ENCODE data around the gene SAMD9. TPM values are rescaled to one million over a fixed set of nuclear protein-coding genes. Genes with fewer than 3 reads are reported as not detected.
"Not testable (repeated sequence)": the region's sequence is repeated elsewhere in the genome, so short reads cannot be mapped to it uniquely, and the experiment has no call there.

SAMD9 gene
- total RNA-seq, 1 donor from 2014 or later = 2.0 TPM

DNA sequence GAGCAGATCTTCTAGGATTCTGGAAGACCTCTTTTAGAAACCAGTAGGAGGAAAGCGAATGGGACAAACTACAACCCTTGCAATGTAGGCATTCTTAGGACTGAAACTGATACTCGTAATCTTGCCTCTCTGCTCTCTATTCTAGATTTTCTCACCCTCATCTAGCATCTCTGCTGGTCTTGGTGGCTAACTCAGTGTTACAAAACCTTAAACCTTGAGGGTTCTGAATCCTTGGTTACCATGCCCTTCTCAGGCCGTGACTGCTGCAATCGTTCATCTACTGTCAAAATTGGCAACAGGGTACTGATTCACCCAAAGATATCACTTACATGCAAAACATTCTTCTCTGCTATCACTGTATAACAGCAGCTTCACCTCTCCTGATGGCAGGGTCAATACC, 55.2 kb downstream of the SAMD9 start:
- TF ChIP-seq, protein P1, sequence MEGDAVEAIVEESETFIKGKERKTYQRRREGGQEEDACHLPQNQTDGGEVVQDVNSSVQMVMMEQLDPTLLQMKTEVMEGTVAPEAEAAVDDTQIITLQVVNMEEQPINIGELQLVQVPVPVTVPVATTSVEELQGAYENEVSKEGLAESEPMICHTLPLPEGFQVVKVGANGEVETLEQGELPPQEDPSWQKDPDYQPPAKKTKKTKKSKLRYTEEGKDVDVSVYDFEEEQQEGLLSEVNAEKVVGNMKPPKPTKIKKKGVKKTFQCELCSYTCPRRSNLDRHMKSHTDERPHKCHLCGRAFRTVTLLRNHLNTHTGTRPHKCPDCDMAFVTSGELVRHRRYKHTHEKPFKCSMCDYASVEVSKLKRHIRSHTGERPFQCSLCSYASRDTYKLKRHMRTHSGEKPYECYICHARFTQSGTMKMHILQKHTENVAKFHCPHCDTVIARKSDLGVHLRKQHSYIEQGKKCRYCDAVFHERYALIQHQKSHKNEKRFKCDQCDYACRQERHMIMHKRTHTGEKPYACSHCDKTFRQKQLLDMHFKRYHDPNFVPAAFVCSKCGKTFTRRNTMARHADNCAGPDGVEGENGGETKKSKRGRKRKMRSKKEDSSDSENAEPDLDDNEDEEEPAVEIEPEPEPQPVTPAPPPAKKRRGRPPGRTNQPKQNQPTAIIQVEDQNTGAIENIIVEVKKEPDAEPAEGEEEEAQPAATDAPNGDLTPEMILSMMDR (IDR thresholded peaks at IDR 0.05; ENCODE audit: insufficient read depth, low read length, poor library complexity, severe bottlenecking) = no peak
- Histone ChIP-seq H3K27me3 (ENCODE audit: control insufficient read depth, insufficient read depth, low read length) (no peaks in the 10 kb centered on the region), H3K36me3 (ENCODE audit: control insufficient read depth, insufficient read depth, low read length) (no peaks in the 10 kb centered on the region), H3K4me3 (ENCODE audit: low read depth, low read length) (no peak overlapping the region)
- DNase-seq (ENCODE audit: low read depth) = no peak

DNA sequence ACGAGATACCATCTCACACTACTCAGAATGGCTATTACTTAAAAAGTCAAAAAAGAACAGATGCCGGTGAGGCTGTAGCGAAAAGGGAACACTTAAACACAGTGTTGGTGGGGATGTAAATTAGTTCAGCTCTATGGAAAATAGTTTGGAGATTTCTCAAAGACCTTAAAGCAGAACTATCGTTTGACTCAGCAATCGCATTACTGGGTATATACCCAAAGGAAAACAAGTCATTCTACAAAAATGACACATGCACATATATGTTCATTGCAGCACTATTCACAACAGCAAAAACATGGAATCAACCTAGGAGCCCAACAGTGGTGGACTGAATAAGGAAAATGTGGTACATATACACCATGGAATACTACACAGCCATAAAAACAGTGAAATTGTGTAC, 56.9 kb downstream of the SAMD9 start:
- Histone ChIP-seq H3K4me3 (ENCODE audit: low read depth, low read length) (no peak overlapping the region), H3K27me3 (ENCODE audit: control insufficient read depth, insufficient read depth, low read length) (no peaks in the 10 kb centered on the region), H3K36me3 (ENCODE audit: control insufficient read depth, insufficient read depth, low read length) (no peaks in the 10 kb centered on the region)
- DNase-seq (ENCODE audit: low read depth) = no peak
- TF ChIP-seq, protein P1 (IDR thresholded peaks at IDR 0.05; ENCODE audit: insufficient read depth, low read length, poor library complexity, severe bottlenecking) = no peak

DNA sequence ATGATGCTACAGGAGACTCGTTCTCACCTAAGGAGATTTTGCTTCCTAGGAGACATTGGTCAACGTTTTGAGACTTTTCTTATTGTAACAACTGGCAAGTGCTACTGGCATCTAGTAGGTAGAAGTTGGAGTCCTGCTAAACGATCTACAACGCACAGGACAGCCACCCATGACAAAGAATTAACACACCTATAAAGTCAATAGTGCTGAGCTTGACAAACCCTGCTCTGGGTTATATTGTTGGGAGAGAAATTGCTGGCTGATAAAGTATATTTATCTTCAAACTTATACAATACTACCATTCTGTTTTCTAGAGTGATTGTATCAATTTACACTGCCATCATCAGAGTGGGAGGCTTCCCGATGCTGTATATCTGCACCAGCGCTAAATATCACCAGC, 57.8 kb downstream of the SAMD9 start:
- no peaks in the 10 kb centered on the region for H3K36me3 ChIP-seq (ENCODE audit: control insufficient read depth, insufficient read depth, low read length)
- TF ChIP-seq, protein P1 (IDR thresholded peaks at IDR 0.05; ENCODE audit: insufficient read depth, low read length, poor library complexity, severe bottlenecking) = no peak
- no peaks in the 10 kb centered on the region for H3K27me3 ChIP-seq (ENCODE audit: control insufficient read depth, insufficient read depth, low read length)
- no peak overlapping the region for H3K4me3 ChIP-seq (ENCODE audit: low read depth, low read length)
- no peak for DNase-seq (ENCODE audit: low read depth)

DNA sequence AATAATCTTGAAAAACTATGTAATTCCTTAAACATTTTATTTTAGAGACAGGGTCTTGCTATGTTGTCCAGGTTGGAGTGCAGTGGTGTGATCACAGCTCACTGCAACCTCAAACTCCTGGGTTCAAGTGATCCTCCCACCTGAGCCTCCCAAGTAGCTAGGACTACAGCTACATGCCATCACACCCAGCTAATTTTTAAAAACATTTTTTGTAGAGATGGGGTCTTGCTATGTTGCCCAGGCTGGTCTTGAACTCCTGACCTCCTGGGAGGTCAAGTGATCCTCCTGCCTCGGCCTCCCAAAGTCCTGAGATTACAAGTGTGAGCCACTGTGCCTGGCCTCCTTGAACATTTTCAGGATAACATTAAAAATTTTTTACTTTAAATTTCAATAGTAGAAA, 61.2 kb downstream of the SAMD9 start:
- not testable (repeated sequence) for H3K4me3 ChIP-seq (ENCODE audit: low read depth, low read length); H3K27me3 ChIP-seq (ENCODE audit: control insufficient read depth, insufficient read depth, low read length); H3K36me3 ChIP-seq (ENCODE audit: control insufficient read depth, insufficient read depth, low read length); DNase-seq (ENCODE audit: low read depth)

DNA sequence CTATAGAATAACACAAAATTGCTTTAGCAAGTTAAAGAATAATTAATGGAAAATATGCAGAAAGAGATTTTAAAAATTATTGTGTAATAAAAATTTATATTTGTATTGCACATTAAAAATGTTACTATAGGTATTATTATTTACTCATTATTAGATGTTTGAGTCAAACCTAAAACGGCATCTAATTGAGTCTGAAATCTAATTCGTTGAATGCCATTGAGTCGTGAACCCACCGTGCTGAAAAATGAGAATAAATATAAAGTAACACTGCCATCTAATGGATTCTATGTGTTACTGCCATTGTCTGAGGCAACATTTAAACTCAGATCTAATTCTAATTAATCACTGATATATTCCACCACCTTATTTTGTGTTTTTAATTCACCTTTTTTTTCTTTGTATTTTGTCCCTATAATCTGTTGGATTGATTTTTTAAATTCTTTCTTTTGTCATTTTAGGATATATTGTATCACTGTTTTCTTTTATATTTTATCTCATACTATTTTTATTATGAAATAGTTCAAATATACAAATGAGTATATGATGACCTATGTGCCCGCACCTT, 62.2 kb downstream of the SAMD9 start:
- no peaks in the 10 kb centered on the region for H3K27me3 ChIP-seq (ENCODE audit: control insufficient read depth, insufficient read depth, low read length)
- no peak for DNase-seq (ENCODE audit: low read depth)
- no peak overlapping the region for H3K4me3 ChIP-seq (ENCODE audit: low read depth, low read length)
- H3K36me3 ChIP-seq (ENCODE audit: control insufficient read depth, insufficient read depth, low read length) = no peaks in the 10 kb centered on the region
- TF ChIP-seq, protein P1 (IDR thresholded peaks at IDR 0.05; ENCODE audit: insufficient read depth, low read length, poor library complexity, severe bottlenecking) = peak; percentile 49

DNA sequence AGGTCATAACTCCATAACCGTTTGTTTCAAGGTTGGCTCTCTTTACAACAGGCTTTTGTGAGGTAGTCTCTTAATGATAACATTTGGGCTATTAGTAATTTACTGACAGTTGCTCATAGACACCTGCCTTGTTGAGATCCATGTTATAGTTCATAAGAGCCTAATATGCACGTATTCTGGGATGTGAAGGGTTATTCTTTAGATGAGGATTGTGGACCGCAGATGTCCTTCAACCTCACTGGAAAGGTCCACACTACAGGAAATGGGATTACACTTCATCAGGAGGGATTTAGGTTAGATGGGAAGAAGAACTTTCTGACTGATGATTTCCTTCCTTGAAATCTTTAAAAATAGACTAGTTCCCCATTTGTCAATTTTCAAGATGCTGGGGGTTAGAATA, 62.8 kb downstream of the SAMD9 start:
- TF ChIP-seq, protein P1 (IDR thresholded peaks at IDR 0.05; ENCODE audit: insufficient read depth, low read length, poor library complexity, severe bottlenecking) = no peak
- Histone ChIP-seq H3K4me3 (ENCODE audit: low read depth, low read length) (no peak overlapping the region), H3K36me3 (ENCODE audit: control insufficient read depth, insufficient read depth, low read length) (no peaks in the 10 kb centered on the region), H3K27me3 (ENCODE audit: control insufficient read depth, insufficient read depth, low read length) (no peaks in the 10 kb centered on the region)
- no peak for DNase-seq (ENCODE audit: low read depth)

Data from kidney epithelial cell (primary cell).